ENCODE results near the gene RAB3IL1.

RAB3IL1 gene

DNA sequence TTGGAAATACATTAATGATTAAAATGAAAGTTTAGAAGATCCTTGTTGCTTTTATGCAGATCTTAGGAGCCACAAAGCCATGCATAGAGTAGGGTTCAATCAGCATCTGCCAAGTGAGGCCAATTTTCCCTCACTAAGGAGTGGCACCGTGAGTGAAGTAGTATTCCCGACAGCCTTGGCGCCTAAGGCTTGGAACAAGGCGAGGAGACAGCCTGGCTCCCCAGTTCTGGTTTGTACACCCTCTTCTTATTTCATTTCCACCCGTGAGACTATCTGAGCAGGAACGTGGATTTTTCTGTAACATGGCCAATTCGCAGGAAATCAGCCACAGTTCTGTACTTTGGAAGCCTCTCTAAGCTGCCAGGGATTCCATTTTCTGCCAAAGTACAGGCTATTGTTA lies 66.7 kb downstream of the RAB3IL1 start:
- no peak for TF ChIP-seq Cebpa-rat (IDR thresholded peaks at IDR 0.05)
- Histone ChIP-seq H3K4me3 (no peak overlapping the region), H3K9me3 (no peaks in the 10 kb centered on the region), H3K27ac (no peak overlapping the region), H3K4me2 (no peak overlapping the region), H3K27me3 (no peaks in the 10 kb centered on the region), H3K9ac (no peak overlapping the region), H3K4me1 (peaks cover 21% of the 10 kb centered on the region; the same call in 1 of the 2 replicates), H4K20me1 (peaks cover 66% of the 10 kb centered on the region), H3K36me3 (peaks cover 98% of the 10 kb centered on the region)

GRCh38 chr11:61848631-61849030 lies 68.7 kb downstream of the RAB3IL1 start:
- H3K27ac ChIP-seq = no peak overlapping the region
- no peak for TF ChIP-seq Cebpa-rat (IDR thresholded peaks at IDR 0.05)
- H3K4me2 ChIP-seq = no peak overlapping the region
- peaks cover 98% of the 10 kb centered on the region for H3K36me3 ChIP-seq
- H3K4me1 ChIP-seq = peaks cover 21% of the 10 kb centered on the region; the same call in 1 of the 2 replicates
- no peak overlapping the region for H3K4me3 ChIP-seq
- H3K9ac ChIP-seq = no peak overlapping the region
- no peaks in the 10 kb centered on the region for H3K9me3 ChIP-seq
- no peaks in the 10 kb centered on the region for H3K27me3 ChIP-seq
- peaks cover 51% of the 10 kb centered on the region for H4K20me1 ChIP-seq

DNA sequence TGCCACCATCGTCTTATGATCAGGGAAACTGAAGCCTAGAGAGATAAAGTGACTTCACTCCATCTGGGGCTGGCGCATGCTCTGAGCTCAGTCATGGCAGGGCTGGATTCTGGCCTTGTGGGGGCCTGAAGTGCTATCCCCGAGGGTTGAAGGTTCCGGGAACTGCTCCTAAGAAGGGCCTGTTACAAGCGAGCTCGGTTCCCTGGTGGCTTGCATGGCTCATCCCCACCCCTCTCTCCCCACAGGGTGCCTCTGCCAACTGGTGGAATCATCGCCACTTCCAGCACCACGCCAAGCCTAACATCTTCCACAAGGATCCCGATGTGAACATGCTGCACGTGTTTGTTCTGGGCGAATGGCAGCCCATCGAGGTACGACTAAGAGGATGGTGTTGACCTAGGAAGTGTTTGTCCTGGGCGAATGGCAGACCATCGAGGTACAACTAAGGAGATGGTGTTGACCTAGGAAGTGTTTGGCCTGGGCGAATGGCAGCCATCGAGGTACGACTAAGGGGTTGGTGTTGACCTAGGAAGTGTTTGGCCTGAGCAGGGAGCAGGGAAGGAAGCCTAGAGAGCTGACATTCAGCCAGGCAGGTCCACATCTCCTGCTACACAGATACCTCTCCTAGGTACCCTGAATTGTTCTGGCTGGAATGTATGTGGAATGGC lies 69.3 kb downstream of the RAB3IL1 start:
- H3K9ac ChIP-seq = no peak overlapping the region
- H3K9me3 ChIP-seq = no peaks in the 10 kb centered on the region
- no peak for TF ChIP-seq Cebpa-rat (IDR thresholded peaks at IDR 0.05)

More for the DNA sequence above, 69.3 kb downstream of the RAB3IL1 start:
- Histone ChIP-seq H3K4me2 (no peak overlapping the region), H3K27me3 (no peaks in the 10 kb centered on the region), H3K4me3 (no peak overlapping the region), H4K20me1 (peaks cover 48% of the 10 kb centered on the region), H3K4me1 (peaks cover 21% of the 10 kb centered on the region; the same call in 1 of the 2 replicates), H3K27ac (no peak overlapping the region), H3K36me3 (peaks cover 100% of the 10 kb centered on the region)

Data from BLaER1 (cell line).